SK-N-SH (cell line): Measurements from ENCODE around the gene TCFL5. TPM values are rescaled to one million over a fixed set of nuclear protein-coding genes. Genes with fewer than 3 reads are reported as not detected.

ENCODE experiments used
- CTCF ChIA-PET: fragments of 300-600, 350-600 bp; formaldehyde crosslinking; extraction: SDS; loops from one replicate; lab custom pipeline; 2021; lab: Yijun Ruan, JAX
- POLR2A ChIA-PET: fragments of 350-600 bp; sonication (Branson Sonifier 250); formaldehyde crosslinking; extraction: SDS; loops from one replicate; lab custom pipeline; 2020; ENCODE audit warnings: antibody characterized with exemption, inconsistent platforms; lab: Yijun Ruan, JAX
- DNase-seq: peaks from one replicate; pipeline ENCODE4 v3.0.0; 2012
- H2AFZ ChIP-seq: fragments of 200-600 bp; sonication (generic); 2 replicates; pipeline ENCODE4 v1.8.1; 2016; ENCODE audit warnings: antibody characterized with exemption, mild to moderate bottlenecking, low read depth
- H3F3A ChIP-seq: fragments of 200-600 bp; sonication (generic); replicated peaks from 2 replicates; pipeline ENCODE3; 2016; ENCODE audit warnings: antibody characterized with exemption, mild to moderate bottlenecking; ENCODE audit not compliant: insufficient read depth
- H3K27ac ChIP-seq, 2 experiments: fragments of 200-500 bp in 1 of 2; fragments of 200-600 bp in 1 of 2; sonication (Bioruptor generic) in 1 of 2; sonication (generic), shearing (Covaris generic) in 1 of 2; 2 replicates each; pipeline versions ENCODE4 v1.5.1 to v1.6.1; 2014 to 2016; ENCODE audit warnings: low read depth in 2 of 2, inconsistent platforms in 1 of 2, low read length in 1 of 2, mild to moderate bottlenecking in 1 of 2, mixed read lengths in 1 of 2
- H3K27me3 ChIP-seq: fragments of 200-600 bp; sonication (generic), shearing (Covaris generic); 2 replicates; pipeline ENCODE4 v1.6.1; 2016; ENCODE audit warnings: mixed run types; ENCODE audit not compliant: insufficient read depth
- H3K36me3 ChIP-seq, 2 experiments: fragments of 200-500 bp in 1 of 2; fragments of 200-600 bp in 1 of 2; sonication (Bioruptor generic) in 1 of 2; sonication (generic) in 1 of 2; replicated peaks in 1 of 2; 2 replicates each; pipeline versions ENCODE3 to v1.5.1; 2014 to 2016; ENCODE audit warnings: low read length in 1 of 2, mild to moderate bottlenecking in 1 of 2; ENCODE audit not compliant: insufficient read depth in 2 of 2, control insufficient read depth in 1 of 2
- H3K4me1 ChIP-seq, 2 experiments: fragments of 200-500 bp in 1 of 2; fragments of 200-600 bp in 1 of 2; sonication (Bioruptor generic) in 1 of 2; sonication (generic), shearing (Covaris generic) in 1 of 2; 2 replicates each; pipeline versions ENCODE4 v1.5.1 to v1.6.1; 2014 to 2016; ENCODE audit warnings: low read depth in 1 of 2, low read length in 1 of 2, mixed run types in 1 of 2; ENCODE audit not compliant: insufficient read depth in 2 of 2, control insufficient read depth in 1 of 2
- H3K4me2 ChIP-seq: fragments of 200-600 bp; sonication (generic), shearing (Covaris generic); 2 replicates; pipeline ENCODE4 v1.6.1; 2017; ENCODE audit warnings: mixed run types
- H3K4me3 ChIP-seq, 2 experiments: fragments of 200-500 bp in 1 of 2; fragments of 200-600 bp in 1 of 2; sonication (Bioruptor generic) in 1 of 2; sonication (generic), shearing (Covaris generic) in 1 of 2; 2 replicates each; pipeline versions ENCODE4 v1.5.1 to v1.8.1; 2014 to 2016; ENCODE audit warnings: low read depth in 2 of 2, inconsistent platforms in 1 of 2, low read length in 1 of 2, mild to moderate bottlenecking in 1 of 2, mixed read lengths in 1 of 2, moderate library complexity in 1 of 2
- H3K79me2 ChIP-seq: fragments of 200-600 bp; sonication (generic); 2 replicates; pipeline ENCODE4 v1.8.1; 2017; ENCODE audit warnings: mild to moderate bottlenecking; ENCODE audit not compliant: insufficient read depth
- H3K9ac ChIP-seq: fragments of 200-600 bp; sonication (generic); 2 replicates; pipeline ENCODE4 v1.6.1; 2017; ENCODE audit warnings: mixed run types
- H3K9me2 ChIP-seq: fragments of 200-600 bp; sonication (generic); 2 replicates; pipeline ENCODE4 v1.6.1; 2017; ENCODE audit warnings: mixed run types
- H3K9me3 ChIP-seq: fragments of 200-600 bp; sonication (generic); 2 replicates; pipeline ENCODE4 v1.6.1; 2017; ENCODE audit warnings: mixed run types, mild to moderate bottlenecking, moderate library complexity
- H4K20me1 ChIP-seq: fragments of 200-600 bp; sonication (generic); 2 replicates; pipeline ENCODE4 v1.6.1; 2017; ENCODE audit warnings: mild to moderate bottlenecking, mixed run types; ENCODE audit not compliant: insufficient read depth
- ELF1 ChIP-seq: IDR thresholded peaks from 2 replicates; pipeline ENCODE4 v1.4.0; 2012
- EZH2phosphoT487 ChIP-seq: fragments of 200-600 bp; sonication (generic); IDR thresholded peaks from 2 replicates; pipeline ENCODE4 v1.6.1; 2017; ENCODE audit warnings: low read depth, mixed run types, mild to moderate bottlenecking, antibody characterized with exemption, moderate library complexity, borderline replicate concordance
- FOSL2 ChIP-seq: IDR thresholded peaks from 2 replicates; pipeline ENCODE4 v1.4.0; 2012; ENCODE audit warnings: low read depth, mild to moderate bottlenecking, moderate library complexity, borderline replicate concordance
- FOXM1 ChIP-seq: IDR thresholded peaks from 2 replicates; pipeline ENCODE4 v1.4.0; 2012; ENCODE audit warnings: low read depth, mild to moderate bottlenecking
- GATA2 ChIP-seq: sonication (generic); formaldehyde crosslinking; IDR thresholded peaks from 2 replicates; pipeline ENCODE4 v1.5.0; 2020; ENCODE audit warnings: mild to moderate bottlenecking, missing genetic modification reagents
- NRF1 ChIP-seq: IDR thresholded peaks from 2 replicates; pipeline ENCODE4 v1.6.1; 2012; ENCODE audit warnings: low read depth, mild to moderate bottlenecking, low read length
- RFX5 ChIP-seq: IDR thresholded peaks from 2 replicates; pipeline ENCODE4 v1.6.1; 2012; ENCODE audit warnings: mild to moderate bottlenecking, improper control_type of control experiment, low read length
- SMC3 ChIP-seq: IDR thresholded peaks from 2 replicates; pipeline ENCODE4 v1.6.1; 2012; ENCODE audit warnings: low read depth, low read length, improper control_type of control experiment
- TAF1 ChIP-seq: IDR thresholded peaks from 2 replicates; pipeline ENCODE4 v1.6.1; 2012; ENCODE audit warnings: low read depth, mild to moderate bottlenecking, low read length, moderate library complexity, borderline replicate concordance
- USF1 ChIP-seq: IDR thresholded peaks from 2 replicates; pipeline ENCODE4 v1.4.0; 2012; ENCODE audit warnings: low read depth, borderline replicate concordance
- YY1 ChIP-seq: IDR thresholded peaks from 2 replicates; pipeline ENCODE4 v1.4.0; 2012; ENCODE audit warnings: low read depth, mild to moderate bottlenecking
- ZBTB33 ChIP-seq: IDR thresholded peaks from 2 replicates; pipeline ENCODE4 v1.4.0; 2012; ENCODE audit warnings: low read depth, borderline replicate concordance
- WGBS: methylation state at CpG from one replicate; pipeline ENCODE4 v1.1.6; 2017; ENCODE audit warnings: low lambda C conversion rate; 5-methylcytosine and 5-hydroxymethylcytosine counted together
- polyA plus RNA-seq, 3 experiments: library from polyadenylated mRNA; depleted of rRNA; stranded (reverse); fragments of >200 nt; gene quantifications; 2 replicates each; pipeline ENCODE4 v1.2.3, GENCODE V29; 2012
- TF ChIP-seq, protein P1 (sequence below): IDR thresholded peaks from 2 replicates; pipeline ENCODE4 v1.6.1; 2012; ENCODE audit warnings: mild to moderate bottlenecking, low read depth, low read length, moderate library complexity
- TF ChIP-seq, protein P2 (sequence below): IDR thresholded peaks from 2 replicates; pipeline ENCODE4; 2012
- TF ChIP-seq, protein P3 (sequence below): IDR thresholded peaks from 2 replicates; pipeline ENCODE4 v1.4.0; 2012; ENCODE audit warnings: low read depth

Gene TCFL5
- polyA plus RNA-seq, 1 of the 3 experiments (the other 2 are of a cell fraction) = 10.1 TPM

DNA sequence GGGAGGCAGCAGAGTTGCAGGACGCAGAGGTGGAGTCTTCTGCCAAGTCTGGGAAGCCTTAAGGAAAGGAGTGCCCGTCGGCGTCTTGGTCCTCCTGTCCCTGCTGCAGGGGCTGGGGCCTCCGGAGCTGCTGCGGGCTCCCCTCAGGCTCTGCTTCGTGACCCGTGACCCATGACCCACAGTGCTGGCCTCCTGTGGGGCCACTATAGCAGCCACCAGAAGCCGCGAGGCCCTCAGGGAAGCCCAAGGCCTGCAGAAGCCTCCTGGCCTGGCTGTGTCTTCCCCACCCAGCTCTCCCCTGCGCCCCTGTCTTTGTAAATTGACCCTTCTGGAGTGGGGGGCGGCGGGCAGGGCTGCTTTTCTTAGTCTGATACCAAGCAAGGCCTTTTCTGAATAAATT, 48.0 kb downstream of the TCFL5 start:
- Histone ChIP-seq H3F3A (no peaks in the 10 kb centered on the region), H3K9ac (no peak overlapping the region), H3K9me2 (no peaks in the 10 kb centered on the region), H4K20me1 (0 out of 2 replicates have a peak, but pooled peaks cover 8% of the 10 kb centered on the region), H3K4me2 (no peak overlapping the region), H3K27ac (no peak overlapping the region), H3K79me2 (no peaks in the 10 kb centered on the region), H3K9me3 (no peaks in the 10 kb centered on the region), H2AFZ (no peak overlapping the region), H3K27me3 (no peaks in the 10 kb centered on the region), H3K4me1 (peaks cover 9 to 33% of the 10 kb centered on the region in 2 experiments; a peak in 3 of 4 replicates), H3K4me3 (no peak overlapping the region), H3K36me3 (peaks cover 10 to 45% of the 10 kb centered on the region in 2 experiments)
- ChIA-PET POLR2A (no interaction called here), CTCF (interaction anchor here (0.7 kb wide), 1 partner anchor 9 kb away, joined by 4 read pairs; no protein-coding TSS in a partner anchor)
- no peak for TF ChIP-seq ZBTB33
- no peak for TF ChIP-seq NRF1
- no peak for TF ChIP-seq USF1
- TF ChIP-seq EZH2phosphoT487 = no peak
- TF ChIP-seq, protein P1, sequence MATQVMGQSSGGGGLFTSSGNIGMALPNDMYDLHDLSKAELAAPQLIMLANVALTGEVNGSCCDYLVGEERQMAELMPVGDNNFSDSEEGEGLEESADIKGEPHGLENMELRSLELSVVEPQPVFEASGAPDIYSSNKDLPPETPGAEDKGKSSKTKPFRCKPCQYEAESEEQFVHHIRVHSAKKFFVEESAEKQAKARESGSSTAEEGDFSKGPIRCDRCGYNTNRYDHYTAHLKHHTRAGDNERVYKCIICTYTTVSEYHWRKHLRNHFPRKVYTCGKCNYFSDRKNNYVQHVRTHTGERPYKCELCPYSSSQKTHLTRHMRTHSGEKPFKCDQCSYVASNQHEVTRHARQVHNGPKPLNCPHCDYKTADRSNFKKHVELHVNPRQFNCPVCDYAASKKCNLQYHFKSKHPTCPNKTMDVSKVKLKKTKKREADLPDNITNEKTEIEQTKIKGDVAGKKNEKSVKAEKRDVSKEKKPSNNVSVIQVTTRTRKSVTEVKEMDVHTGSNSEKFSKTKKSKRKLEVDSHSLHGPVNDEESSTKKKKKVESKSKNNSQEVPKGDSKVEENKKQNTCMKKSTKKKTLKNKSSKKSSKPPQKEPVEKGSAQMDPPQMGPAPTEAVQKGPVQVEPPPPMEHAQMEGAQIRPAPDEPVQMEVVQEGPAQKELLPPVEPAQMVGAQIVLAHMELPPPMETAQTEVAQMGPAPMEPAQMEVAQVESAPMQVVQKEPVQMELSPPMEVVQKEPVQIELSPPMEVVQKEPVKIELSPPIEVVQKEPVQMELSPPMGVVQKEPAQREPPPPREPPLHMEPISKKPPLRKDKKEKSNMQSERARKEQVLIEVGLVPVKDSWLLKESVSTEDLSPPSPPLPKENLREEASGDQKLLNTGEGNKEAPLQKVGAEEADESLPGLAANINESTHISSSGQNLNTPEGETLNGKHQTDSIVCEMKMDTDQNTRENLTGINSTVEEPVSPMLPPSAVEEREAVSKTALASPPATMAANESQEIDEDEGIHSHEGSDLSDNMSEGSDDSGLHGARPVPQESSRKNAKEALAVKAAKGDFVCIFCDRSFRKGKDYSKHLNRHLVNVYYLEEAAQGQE = no peak
- TF ChIP-seq RFX5 = no peak
- TF ChIP-seq, protein P2, sequence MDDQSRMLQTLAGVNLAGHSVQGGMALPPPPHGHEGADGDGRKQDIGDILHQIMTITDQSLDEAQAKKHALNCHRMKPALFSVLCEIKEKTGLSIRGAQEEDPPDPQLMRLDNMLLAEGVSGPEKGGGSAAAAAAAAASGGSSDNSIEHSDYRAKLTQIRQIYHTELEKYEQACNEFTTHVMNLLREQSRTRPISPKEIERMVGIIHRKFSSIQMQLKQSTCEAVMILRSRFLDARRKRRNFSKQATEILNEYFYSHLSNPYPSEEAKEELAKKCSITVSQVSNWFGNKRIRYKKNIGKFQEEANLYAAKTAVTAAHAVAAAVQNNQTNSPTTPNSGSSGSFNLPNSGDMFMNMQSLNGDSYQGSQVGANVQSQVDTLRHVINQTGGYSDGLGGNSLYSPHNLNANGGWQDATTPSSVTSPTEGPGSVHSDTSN = no peak
- TF ChIP-seq GATA2 (CRISPR knock-in tag) = no peak
- TF ChIP-seq, protein P3, sequence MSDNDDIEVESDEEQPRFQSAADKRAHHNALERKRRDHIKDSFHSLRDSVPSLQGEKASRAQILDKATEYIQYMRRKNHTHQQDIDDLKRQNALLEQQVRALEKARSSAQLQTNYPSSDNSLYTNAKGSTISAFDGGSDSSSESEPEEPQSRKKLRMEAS = no peak
- no peak for TF ChIP-seq YY1
- TF ChIP-seq FOSL2 = no peak
- no peak for TF ChIP-seq ELF1
- no peak for TF ChIP-seq SMC3
- no peak for TF ChIP-seq TAF1
- TF ChIP-seq FOXM1 = no peak
- WGBS = 100% methylated on average over 2 of the region's 13 CpGs
- no peak for DNase-seq
